HepG2 (cell line): ENCODE measurements around the gene CEP162.

Experiments
- CTCF ChIP-seq: sonication (generic); formaldehyde crosslinking; IDR thresholded peaks from 2 replicates; pipeline ENCODE4 v1.5.0; 2020; ENCODE audit warnings: mild to moderate bottlenecking, missing genetic modification reagents, moderate library complexity
- FIP1L1 ChIP-seq: fragments of 200-400 bp; formaldehyde crosslinking; IDR thresholded peaks from 2 replicates; pipeline ENCODE4 v1.6.1; 2018; ENCODE audit warnings: low read depth, mild to moderate bottlenecking, low read length, moderate library complexity, borderline replicate concordance; ENCODE audit not compliant: insufficient read depth
- FOXM1 ChIP-seq: sonication (generic); formaldehyde crosslinking; IDR thresholded peaks from 2 replicates; pipeline ENCODE4 v1.5.0; 2020; ENCODE audit warnings: missing genetic modification reagents
- KDM1A ChIP-seq: IDR thresholded peaks from 2 replicates; pipeline ENCODE4 v1.6.1; 2016; ENCODE audit warnings: missing compliant biosample characterization
- MTF2 ChIP-seq: sonication (generic); formaldehyde crosslinking; IDR thresholded peaks from 2 replicates; pipeline ENCODE4 v1.5.0; 2020; ENCODE audit warnings: missing genetic modification reagents, borderline replicate concordance
- NBN ChIP-seq: fragments of 450-650 bp; conservative IDR thresholded peaks from 2 replicates; pipeline ENCODE4 v1.6.1; 2017
- RNF2 ChIP-seq: fragments of 450-650 bp; conservative IDR thresholded peaks from 2 replicates; pipeline ENCODE4 v1.6.1; 2016; ENCODE audit warnings: low read depth
- SIN3A ChIP-seq: IDR thresholded peaks from 2 replicates; pipeline ENCODE4 v1.6.1; 2011; ENCODE audit warnings: low read depth, mild to moderate bottlenecking, control low read depth, low read length, borderline replicate concordance
- STAG1 ChIP-seq: sonication (generic); formaldehyde crosslinking; IDR thresholded peaks from 2 replicates; pipeline ENCODE4 v1.4.0; 2020; ENCODE audit warnings: missing genetic modification reagents
- ZSCAN29 ChIP-seq: sonication (generic); formaldehyde crosslinking; conservative IDR thresholded peaks from 2 replicates; pipeline ENCODE4 v1.4.0; 2020; ENCODE audit warnings: mild to moderate bottlenecking, missing genetic modification reagents
- TF ChIP-seq, protein P1 (sequence below): sonication (generic); formaldehyde crosslinking; IDR thresholded peaks from 2 replicates; pipeline ENCODE4 v1.5.1; 2020; ENCODE audit warnings: mild to moderate bottlenecking, moderate library complexity, missing genetic modification reagents

DNA sequence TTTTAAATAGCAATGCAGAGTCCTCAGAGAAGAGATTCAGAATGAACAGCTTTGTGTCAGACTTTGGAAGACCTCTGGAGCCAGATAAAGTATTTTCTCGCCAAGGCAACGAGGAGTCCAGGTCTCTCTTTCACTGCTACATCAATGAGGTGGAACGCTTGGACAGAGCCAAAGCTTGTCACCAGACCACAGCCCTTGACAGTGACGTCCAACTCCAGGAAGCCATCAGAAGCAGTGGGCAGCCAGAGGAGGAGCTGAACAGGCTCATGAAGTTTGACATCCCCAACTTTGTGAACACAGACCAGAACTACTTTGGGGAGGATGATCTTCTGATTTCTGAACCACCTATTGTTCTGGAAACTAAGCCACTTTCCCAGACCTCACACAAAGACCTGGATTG lies 138.4 kb downstream of the CEP162 start:
- no peak for TF ChIP-seq STAG1 (CRISPR knock-in tag)
- TF ChIP-seq FOXM1 (CRISPR knock-in tag), result no peak
- TF ChIP-seq ZSCAN29 (CRISPR knock-in tag), result no peak
- TF ChIP-seq RNF2, result no peak
- TF ChIP-seq CTCF (CRISPR knock-in tag), result no peak
- TF ChIP-seq, protein P1, sequence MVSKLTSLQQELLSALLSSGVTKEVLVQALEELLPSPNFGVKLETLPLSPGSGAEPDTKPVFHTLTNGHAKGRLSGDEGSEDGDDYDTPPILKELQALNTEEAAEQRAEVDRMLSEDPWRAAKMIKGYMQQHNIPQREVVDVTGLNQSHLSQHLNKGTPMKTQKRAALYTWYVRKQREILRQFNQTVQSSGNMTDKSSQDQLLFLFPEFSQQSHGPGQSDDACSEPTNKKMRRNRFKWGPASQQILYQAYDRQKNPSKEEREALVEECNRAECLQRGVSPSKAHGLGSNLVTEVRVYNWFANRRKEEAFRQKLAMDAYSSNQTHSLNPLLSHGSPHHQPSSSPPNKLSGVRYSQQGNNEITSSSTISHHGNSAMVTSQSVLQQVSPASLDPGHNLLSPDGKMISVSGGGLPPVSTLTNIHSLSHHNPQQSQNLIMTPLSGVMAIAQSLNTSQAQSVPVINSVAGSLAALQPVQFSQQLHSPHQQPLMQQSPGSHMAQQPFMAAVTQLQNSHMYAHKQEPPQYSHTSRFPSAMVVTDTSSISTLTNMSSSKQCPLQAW (CRISPR knock-in tag), result no peak
- TF ChIP-seq KDM1A (CRISPR knock-in tag), result no peak
- no peak for TF ChIP-seq SIN3A
- TF ChIP-seq NBN, result no peak
- no peak for TF ChIP-seq MTF2 (CRISPR knock-in tag)
- TF ChIP-seq FIP1L1, result no peak
